ENCODE data around the gene MTMR4. TPM values are rescaled to one million over a fixed set of nuclear protein-coding genes. Genes with fewer than 3 reads are reported as not detected.

The MTMR4 gene
- total RNA-seq, 1 experiment from 2014 or later, result 67.2 TPM

DNA sequence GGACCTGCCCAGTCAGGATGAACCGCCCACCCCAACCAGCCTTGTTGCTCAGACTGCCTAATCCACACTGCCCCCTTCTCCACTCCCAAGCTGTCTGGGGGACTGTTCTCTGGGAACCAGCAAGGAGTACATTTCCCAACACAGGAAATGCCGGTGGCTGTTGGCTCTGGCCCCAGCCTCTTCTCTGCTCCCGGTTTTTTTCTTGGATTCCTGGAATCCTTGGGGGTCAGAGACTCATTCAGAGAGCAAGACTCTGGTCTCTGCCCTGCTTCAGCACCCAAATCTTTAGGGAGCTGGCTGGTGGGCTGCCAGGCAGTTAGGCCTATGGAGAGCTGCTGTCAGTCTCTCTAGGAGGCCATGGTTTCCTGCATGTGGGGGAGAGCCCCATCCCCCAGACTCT lies 10.8 kb upstream of the MTMR4 start:
- Histone ChIP-seq H3K9ac (ENCODE audit: low read length) (no peak overlapping the region), H3K9me3 (ENCODE audit: control insufficient read depth in 1 of 2, insufficient read depth in 1 of 2, low read depth in 1 of 2, low read length in 2 of 2) (no peaks in the 10 kb centered on the region), H3K4me2 (ENCODE audit: low read length) (no peak overlapping the region), H3K4me3 (replicated peaks in 1 of 2; ENCODE audit: low read depth in 1 of 2, low read length in 2 of 2) (no peak overlapping the region), H3K79me2 (ENCODE audit: insufficient read depth, low read length) (no peaks in the 10 kb centered on the region), H4K20me1 (ENCODE audit: insufficient read depth) (no peaks in the 10 kb centered on the region), H3K36me3 (ENCODE audit: control insufficient read depth in 1 of 2, insufficient read depth in 2 of 2, low read length in 2 of 2) (no peaks in the 10 kb centered on the region), H3K9me2 (ENCODE audit: insufficient read depth) (no peaks in the 10 kb centered on the region), H2AFZ (ENCODE audit: low read depth, low read length, poor library complexity, severe bottlenecking) (no peak overlapping the region), H3K27ac (ENCODE audit: low read depth, low read length) (no peak overlapping the region), H3K4me1 (ENCODE audit: control insufficient read depth in 1 of 2, insufficient read depth in 2 of 2, low read length in 2 of 2) (no peaks in the 10 kb centered on the region; a peak in 1 of 4 replicates), H3K27me3 (ENCODE audit: insufficient read depth, low read length) (no peaks in the 10 kb centered on the region)
- CTCF ChIA-PET, result interaction anchor here (1.4 kb wide), 1 partner anchor 10 kb away, joined by 3 read pairs; no protein-coding TSS in a partner anchor
- no TSS peak for BruUV-seq (replicated peaks)
- ATAC-seq (no peak), DNase-seq (ENCODE audit: low read depth, low spot score) (no peak)
- TF ChIP-seq RAD21 (IDR thresholded peaks at IDR 0.05; ENCODE audit: low read depth) (no peak), SRF (IDR thresholded peaks at IDR 0.05; ENCODE audit: low read depth) (no peak), SIN3A (IDR thresholded peaks at IDR 0.05; ENCODE audit: low read depth) (no peak), EZH2 (IDR thresholded peaks at IDR 0.05) (no peak), POLR2A (IDR thresholded peaks at IDR 0.05; ENCODE audit: borderline replicate concordance, extremely low read depth, insufficient read depth, insufficient read length) (no peak), ZFX (IDR thresholded peaks at IDR 0.05) (no peak), TCF7L2 (IDR thresholded peaks at IDR 0.05; ENCODE audit: borderline replicate concordance, extremely low read depth, insufficient read depth, insufficient read length) (no peak), FOSL1 (IDR thresholded peaks at IDR 0.05; ENCODE audit: low read depth) (no peak), POLR2AphosphoS5 (IDR thresholded peaks at IDR 0.05; ENCODE audit: low read depth, low read length) (no peak)
- TF ChIP-seq, protein P1, sequence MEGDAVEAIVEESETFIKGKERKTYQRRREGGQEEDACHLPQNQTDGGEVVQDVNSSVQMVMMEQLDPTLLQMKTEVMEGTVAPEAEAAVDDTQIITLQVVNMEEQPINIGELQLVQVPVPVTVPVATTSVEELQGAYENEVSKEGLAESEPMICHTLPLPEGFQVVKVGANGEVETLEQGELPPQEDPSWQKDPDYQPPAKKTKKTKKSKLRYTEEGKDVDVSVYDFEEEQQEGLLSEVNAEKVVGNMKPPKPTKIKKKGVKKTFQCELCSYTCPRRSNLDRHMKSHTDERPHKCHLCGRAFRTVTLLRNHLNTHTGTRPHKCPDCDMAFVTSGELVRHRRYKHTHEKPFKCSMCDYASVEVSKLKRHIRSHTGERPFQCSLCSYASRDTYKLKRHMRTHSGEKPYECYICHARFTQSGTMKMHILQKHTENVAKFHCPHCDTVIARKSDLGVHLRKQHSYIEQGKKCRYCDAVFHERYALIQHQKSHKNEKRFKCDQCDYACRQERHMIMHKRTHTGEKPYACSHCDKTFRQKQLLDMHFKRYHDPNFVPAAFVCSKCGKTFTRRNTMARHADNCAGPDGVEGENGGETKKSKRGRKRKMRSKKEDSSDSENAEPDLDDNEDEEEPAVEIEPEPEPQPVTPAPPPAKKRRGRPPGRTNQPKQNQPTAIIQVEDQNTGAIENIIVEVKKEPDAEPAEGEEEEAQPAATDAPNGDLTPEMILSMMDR (IDR thresholded peaks at IDR 0.05 in 2 of 3, conservative IDR thresholded peaks at IDR 0.05 in 1 of 3; ENCODE audit: borderline replicate concordance in 1 of 3, insufficient read depth in 1 of 3, low read depth in 2 of 3, low read length in 2 of 3), result no peak
- TF ChIP-seq, protein P2, sequence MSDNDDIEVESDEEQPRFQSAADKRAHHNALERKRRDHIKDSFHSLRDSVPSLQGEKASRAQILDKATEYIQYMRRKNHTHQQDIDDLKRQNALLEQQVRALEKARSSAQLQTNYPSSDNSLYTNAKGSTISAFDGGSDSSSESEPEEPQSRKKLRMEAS (IDR thresholded peaks at IDR 0.05), result no peak
- RAD21 ChIA-PET (ENCODE audit: low non-redundant PET in 1 of 2, low total read pairs in 2 of 2, uncharacterized antibody in 2 of 2, unreplicated experiment in 2 of 2), result no interaction called here
- POLR2A ChIA-PET, result no interaction called here
- intact Hi-C loops (cut with micrococcal nuclease), result no loop called here
